Esophagus squamous epithelium (tissue), 5 donors: ENCODE data around the gene SMPD2. TPM values are rescaled to one million over a fixed set of nuclear protein-coding genes. Genes with fewer than 3 reads are reported as not detected.

Source experiments
- DNase-seq: peaks from one replicate; lab custom pipeline; 2025; lab: John Stamatoyannopoulos, UW
- H3K27ac ChIP-seq, 4 donors: fragments of 200-600 bp; sonication (generic); one replicate each; pipeline ENCODE4 v1.5.1; 2016 to 2019; ENCODE audit warnings: mild to moderate bottlenecking in 1 of 4
- H3K27me3 ChIP-seq, 4 donors: fragments of 200-600 bp; sonication (generic); 1 replicate in 3 of 4; 2 replicates in 1 of 4; pipeline versions ENCODE4 v1.5.1 to v1.6.0; 2017 to 2021; ENCODE audit warnings: antibody characterized with exemption in 1 of 4
- H3K36me3 ChIP-seq, 3 donors: fragments of 200-600 bp; sonication (generic); one replicate each; pipeline ENCODE4 v1.5.1; 2016 to 2019
- H3K4me1 ChIP-seq, 3 donors: fragments of 200-600 bp; sonication (generic); one replicate each; pipeline ENCODE4 v1.5.1; 2017 to 2019
- H3K4me3 ChIP-seq, 4 donors: fragments of 200-600 bp; sonication (generic); 1 replicate in 3 of 4; 2 replicates in 1 of 4; pipeline ENCODE4 v1.5.1; 2016 to 2019; ENCODE audit warnings: mild to moderate bottlenecking in 2 of 4, moderate library complexity in 1 of 4
- H3K9me3 ChIP-seq, 3 donors: fragments of 200-600 bp; sonication (generic); one replicate each; pipeline ENCODE4 v1.5.1; 2016 to 2019
- CTCF ChIP-seq, 6 experiments: fragments of 450-650 bp in 4 of 6; fragments of 200-600 bp in 2 of 6; sonication (generic) in 2 of 6; IDR thresholded peaks; one replicate each; pipeline ENCODE4 v1.5.1; 2016 to 2019; ENCODE audit warnings: antibody characterized with exemption in 6 of 6, mild to moderate bottlenecking in 4 of 6, moderate library complexity in 4 of 6
- POLR2A ChIP-seq, 4 donors: fragments of 450-650 bp; IDR thresholded peaks; one replicate each; pipeline ENCODE4 v1.6.1; 2017; ENCODE audit warnings: antibody characterized with exemption in 4 of 4, mild to moderate bottlenecking in 4 of 4, moderate library complexity in 3 of 4
- whole genome bisulfite sequencing, 2 donors: methylation state at CpG; one replicate each; pipeline ENCODE4 v1.1.5; 2018; 5-methylcytosine and 5-hydroxymethylcytosine counted together
- intact Hi-C: fragments of 100-400 bp; cut with DNase I; formaldehyde crosslinking; loops from one replicate; pipeline ENCODE4 v1.15.0; 2022
- total RNA-seq, 4 donors: library from RNA; depleted of rRNA; stranded (reverse); fragments of >200 nt; gene quantifications; one replicate each; pipeline ENCODE4 v1.1.0, GENCODE V29; 2016
- donor health status: DM: yes; HTN: yes; CAD: no.

Gene SMPD2
- total RNA-seq, 4 donors from 2014 or later, result 10.6 to 28.1 (median 24.0) TPM

- H3K27ac ChIP-seq, result peak overlapping the region; percentile 72 to 92 (median 87)
- no peaks in the 10 kb centered on the region for H3K9me3 ChIP-seq
- intact Hi-C loops, result no loop called here
- H3K36me3 ChIP-seq, result peaks cover 0 to 10% (median 0%) of the 10 kb centered on the region in 3 donors
- H3K27me3 ChIP-seq, result no peaks in the 10 kb centered on the region
- TF ChIP-seq POLR2A (IDR thresholded peaks at IDR 0.05), result no peak
- no peak for TF ChIP-seq CTCF (IDR thresholded peaks at IDR 0.05)
- H3K4me3 ChIP-seq, result peak overlapping the region in 3 of 4 donors; percentile 70 to 93 (median 78)
- no peak for DNase-seq
- peaks cover 31 to 73% (median 34%) of the 10 kb centered on the region in 3 donors for H3K4me1 ChIP-seq
- 90 to 91% methylated on average over 17 to 24 of the region's 27 CpGs for WGBS, 2 donors
Measured at GRCh38 chr6:109453594-109454495, 13.3 kb downstream of the SMPD2 start.

- no peaks in the 10 kb centered on the region for H3K27me3 ChIP-seq
- no peaks in the 10 kb centered on the region for H3K9me3 ChIP-seq
- DNase-seq, result peak; percentile 31
- TF ChIP-seq CTCF (IDR thresholded peaks at IDR 0.05) (no peak), POLR2A (IDR thresholded peaks at IDR 0.05) (peak in 1 of 4 donors; percentile 61)
- 0 to 4% methylated on average over 3 to 22 of the region's 48 CpGs for WGBS, 2 donors
- H3K4me3 ChIP-seq, result peak overlapping the region; percentile 44 to 93 (median 74)
- intact Hi-C loops, result no loop called here
- H3K36me3 ChIP-seq, result peaks cover 0 to 10% (median 0%) of the 10 kb centered on the region in 3 donors
- peaks cover 31 to 67% (median 34%) of the 10 kb centered on the region in 3 donors for H3K4me1 ChIP-seq
- peak overlapping the region; percentile 72 to 92 (median 87) for H3K27ac ChIP-seq
Measured at GRCh38 chr6:109454496-109455436, 14.2 kb downstream of the SMPD2 start.

GRCh38 chr6:109455437-109456110, 15.1 kb downstream of the SMPD2 start, which contains the start of gene MICAL1:
TSS of gene MICAL1 (minus strand) at chr6:109455772. CDS start at chr6:109454196, 1,576 bp downstream.
- peak; percentile 29 for DNase-seq
- 0% methylated on average over 12 to 13 of the region's 70 CpGs for WGBS, 2 donors

More at GRCh38 chr6:109455437-109456110, 15.1 kb downstream of the SMPD2 start, which contains the start of gene MICAL1:
- Histone ChIP-seq H3K27me3 (no peaks in the 10 kb centered on the region), H3K4me3 (peak within 1 kb of the TSS; percentile 44 to 93 (median 74)), H3K27ac (peak within 1 kb of the TSS; percentile 72 to 92 (median 87)), H3K4me1 (peaks cover 31 to 61% (median 34%) of the 10 kb centered on the region in 3 donors), H3K36me3 (peaks cover 0 to 10% (median 0%) of the 10 kb centered on the region in 3 donors), H3K9me3 (no peaks in the 10 kb centered on the region)
- TF ChIP-seq POLR2A (IDR thresholded peaks at IDR 0.05), result peak in 2 of 4 donors; percentile 41 to 72
- TF ChIP-seq CTCF (IDR thresholded peaks at IDR 0.05), result peak in 4 of 6 experiments; percentile 18 to 41 (median 21)
- intact Hi-C loops, result no loop called here
